K562 (cell line): ENCODE measurements around the gene ALPK1. TPM values are rescaled to one million over a fixed set of nuclear protein-coding genes. Genes with fewer than 3 reads are reported as not detected.

Experiments
- ATAC-seq: fragments of 200-7000 bp; cut with Tn5 transposase; 3 replicates; pipeline ENCODE4 v1.9.1; 2020; ENCODE audit warnings: moderate library complexity
- BruUV-seq: library from RNA; stranded (reverse); fragments of 400-500 nt; replicated peaks from 2 replicates; lab custom pipeline; 2021; lab: Mats Ljungman, UMichigan
- CTCF ChIA-PET: fragments of 300-600 bp; formaldehyde crosslinking; extraction: SDS; loops from one replicate; lab custom pipeline; 2021; ENCODE audit warnings: low intra/inter-chr PET ratio; lab: Yijun Ruan, JAX
- POLR2A ChIA-PET: fragments of 300-600, 350-650 bp; sonication (Branson Sonifier 250); formaldehyde crosslinking; extraction: SDS; loops from one replicate; lab custom pipeline; 2021; ENCODE audit warnings: antibody characterized with exemption, inconsistent platforms; lab: Yijun Ruan, JAX
- DNase-seq, 4 experiments: peaks; one replicate each; pipeline versions ENCODE4 v3.0.0 to v3.0.0-alpha.2; 2011 to 2018; ENCODE audit warnings: low spot score in 3 of 4, mixed read lengths in 3 of 4; ENCODE audit errors: extremely low read depth in 1 of 4
- FAIRE-seq: peaks from 2 replicates; lab custom pipeline; 2011; peaks lifted over from hg19 to GRCh38; lab: Jason Lieb, UNC
- H2AFZ ChIP-seq: 2 replicates; pipeline ENCODE4 v1.6.0; 2011; ENCODE audit warnings: low read depth, low read length, control low read depth, inconsistent platforms
- H3K27ac ChIP-seq: fragments of 200-600 bp; 3 replicates; pipeline ENCODE4 v1.8.0; 2011; ENCODE audit warnings: low read depth, mild to moderate bottlenecking, control low read depth, inconsistent platforms, low read length, moderate library complexity, mixed read lengths; ENCODE audit errors: extremely low read depth
- H3K27me3 ChIP-seq, 2 experiments: fragments of 300-600 bp in 1 of 2; 2 replicates in 1 of 2; 3 replicates in 1 of 2; pipeline versions ENCODE4 v1.6.0 to v1.8.0; 2011; ENCODE audit warnings: inconsistent platforms in 2 of 2, low read length in 2 of 2, mild to moderate bottlenecking in 1 of 2, mixed read lengths in 1 of 2, moderate library complexity in 1 of 2; ENCODE audit not compliant: control insufficient read depth in 2 of 2, insufficient read depth in 2 of 2
- H3K36me3 ChIP-seq: fragments of 300-600 bp; 3 replicates; pipeline ENCODE4 v1.8.0; 2011; ENCODE audit warnings: mild to moderate bottlenecking, low read length, inconsistent platforms; ENCODE audit not compliant: control insufficient read depth, insufficient read depth
- H3K4me1 ChIP-seq, 2 experiments: fragments of 200-600 bp in 1 of 2; replicated peaks in 1 of 2; 2 replicates in 1 of 2; 3 replicates in 1 of 2; pipeline versions ENCODE4 v1.5.1 to v1.8.0; 2011; ENCODE audit warnings: inconsistent platforms in 2 of 2, low read length in 2 of 2, mild to moderate bottlenecking in 1 of 2, mixed read lengths in 1 of 2, moderate library complexity in 1 of 2; ENCODE audit not compliant: control insufficient read depth in 2 of 2, insufficient read depth in 2 of 2
- H3K4me2 ChIP-seq: 2 replicates; pipeline ENCODE4 v1.6.1; 2011; ENCODE audit warnings: low read length, control low read depth, inconsistent platforms, mixed read lengths; ENCODE audit not compliant: insufficient read depth
- H3K4me3 ChIP-seq: fragments of 200-600 bp; sonication (generic), shearing (Covaris generic); 2 replicates; pipeline ENCODE4 v1.5.1; 2016; ENCODE audit warnings: control low read depth, inconsistent platforms
- H3K79me2 ChIP-seq: fragments of 200-600 bp; 3 replicates; pipeline ENCODE4 v1.8.0; 2011; ENCODE audit warnings: low read length, inconsistent platforms; ENCODE audit not compliant: control insufficient read depth, insufficient read depth
- H3K9ac ChIP-seq, 2 experiments: 2 replicates each; pipeline versions ENCODE4 v1.6.0 to v1.6.1; 2011; ENCODE audit warnings: low read depth in 2 of 2, low read length in 2 of 2, control low read depth in 1 of 2, inconsistent platforms in 1 of 2, mild to moderate bottlenecking in 1 of 2, mixed read lengths in 1 of 2; ENCODE audit not compliant: insufficient read depth in 1 of 2
- H3K9me1 ChIP-seq: one replicate; pipeline ENCODE4 v1.6.0; 2011; ENCODE audit warnings: inconsistent platforms, mild to moderate bottlenecking, low read length, moderate library complexity; ENCODE audit not compliant: control insufficient read depth, insufficient read depth
- H3K9me3 ChIP-seq: replicated peaks from 2 replicates; pipeline ENCODE4 v1.5.1; 2011; ENCODE audit warnings: low read depth, low read length, inconsistent platforms; ENCODE audit not compliant: control insufficient read depth, insufficient read depth
- H4K20me1 ChIP-seq: replicated peaks from 2 replicates; pipeline ENCODE4 v1.6.1; 2011; ENCODE audit warnings: low read length, inconsistent platforms, mixed read lengths; ENCODE audit not compliant: control insufficient read depth, insufficient read depth
- ARNT ChIP-seq, 2 experiments: fragments of 450-650 bp; IDR thresholded peaks; 2 replicates each; pipeline ENCODE4 v1.6.1; 2016; ENCODE audit warnings: mild to moderate bottlenecking in 1 of 2
- CBX2 ChIP-seq: fragments of 200-600 bp; sonication (generic); IDR thresholded peaks from one replicate; pipeline ENCODE4 v1.6.1; 2012; ENCODE audit warnings: mild to moderate bottlenecking, low read length, inconsistent platforms; ENCODE audit not compliant: insufficient read depth, poor library complexity, severe bottlenecking
- CCNT2 ChIP-seq: IDR thresholded peaks from 2 replicates; pipeline ENCODE4 v1.6.1; 2011; ENCODE audit warnings: borderline replicate concordance, low read depth, mild to moderate bottlenecking, moderate library complexity, mixed read lengths, low read length; ENCODE audit not compliant: insufficient read length; ENCODE audit errors: extremely low read depth
- CEBPG ChIP-seq, 3 experiments: fragments of 200-800 bp in 1 of 3; sonication (Bioruptor generic) in 1 of 3; sonication (generic) in 1 of 3; formaldehyde crosslinking in 1 of 3; IDR thresholded peaks in 2 of 3; conservative IDR thresholded peaks in 1 of 3; 2 replicates each; pipeline versions ENCODE4 v1.6.1 to v1.8.0; 2016 to 2022; ENCODE audit warnings: missing compliant biosample characterization in 2 of 3, missing genetic modification characterization in 2 of 3, mild to moderate bottlenecking in 1 of 3, missing genetic modification reagents in 1 of 3
- DDX20 ChIP-seq: fragments of 450-650 bp; IDR thresholded peaks from 2 replicates; pipeline ENCODE4 v1.6.1; 2016; ENCODE audit warnings: missing genetic modification characterization, low read depth, mild to moderate bottlenecking, missing compliant biosample characterization, moderate library complexity
- GTF2E2 ChIP-seq: fragments of 200-800 bp; sonication (Bioruptor generic); IDR thresholded peaks from 2 replicates; pipeline ENCODE4 v1.6.1; 2016; ENCODE audit warnings: missing genetic modification characterization, missing compliant biosample characterization
- HMG20B ChIP-seq: fragments of 250-450 bp; sonication (Bioruptor Pico); IDR thresholded peaks from 2 replicates; pipeline ENCODE4 v1.5.0; 2021; ENCODE audit warnings: mild to moderate bottlenecking
- KLF10 ChIP-seq: fragments of 250-450 bp; sonication (Bioruptor Pico); IDR thresholded peaks from 2 replicates; pipeline ENCODE4 v1.6.1; 2021; ENCODE audit warnings: matching md5 sums
- MAX ChIP-seq: sonication (generic); formaldehyde crosslinking; IDR thresholded peaks from 2 replicates; pipeline ENCODE4 v1.9.0; 2022; ENCODE audit warnings: mild to moderate bottlenecking, missing genetic modification reagents
- RBM39 ChIP-seq: fragments of 200-400 bp; formaldehyde crosslinking; optimal IDR thresholded peaks from 2 replicates; pipeline ENCODE3; 2018; ENCODE audit warnings: low read depth, low read length
- RFX5 ChIP-seq: IDR thresholded peaks from 2 replicates; pipeline ENCODE4 v1.6.1; 2011; ENCODE audit warnings: low read depth, mild to moderate bottlenecking, improper control_type of control experiment, low read length
- SMAD3 ChIP-seq: fragments of 450-650 bp; formaldehyde crosslinking; conservative IDR thresholded peaks from 2 replicates; pipeline ENCODE4 v1.4.0; 2020; ENCODE audit warnings: mild to moderate bottlenecking
- TCF3 ChIP-seq: sonication (generic); formaldehyde crosslinking; IDR thresholded peaks from 2 replicates; pipeline ENCODE4 v1.4.0; 2020; ENCODE audit warnings: mild to moderate bottlenecking, missing genetic modification reagents
- TRIM28 ChIP-seq: fragments of 450-650 bp; IDR thresholded peaks from 2 replicates; pipeline ENCODE4 v1.6.1; 2017
- ZBTB7A ChIP-seq: IDR thresholded peaks from 2 replicates; pipeline ENCODE4 v1.6.1; 2011; ENCODE audit warnings: low read depth, mild to moderate bottlenecking, low read length, moderate library complexity, borderline replicate concordance; ENCODE audit not compliant: control insufficient read depth
- ZNF41 ChIP-seq: fragments of 250-450 bp; sonication (Bioruptor Pico); conservative IDR thresholded peaks from 2 replicates; pipeline ENCODE4 v1.4.0; 2020; ENCODE audit warnings: mild to moderate bottlenecking
- ZSCAN29 ChIP-seq: fragments of 450-650 bp; IDR thresholded peaks from 2 replicates; pipeline ENCODE4 v1.6.1; 2017
- WGBS: fragments of 100-300 bp; shearing (Covaris generic); methylation state at CpG from one replicate; pipeline ENCODE4 v1.1.6; 2016; ENCODE audit warnings: low coverage, mixed read lengths; ENCODE audit not compliant: insufficient coverage; ENCODE audit errors: missing lambda C conversion rate; 5-methylcytosine and 5-hydroxymethylcytosine counted together
- in situ Hi-C: fragments of 300-500 bp; cut with MboI; formaldehyde crosslinking; loops from 4 replicates; pipeline ENCODE4 v1.15.0; 2018; ENCODE audit warnings: inconsistent platforms, mixed read lengths
- intact Hi-C: fragments of 100-400 bp; cut with micrococcal nuclease; formaldehyde crosslinking; loops from 2 replicates; pipeline ENCODE4 v1.14.2; 2022
- polyA plus RNA-seq, 8 experiments: library from polyadenylated mRNA; depleted of rRNA in 4 of 8; stranded (reverse) in 5 of 8; unstranded in 3 of 8; fragments of >200 nt; fragmentation: Nextera tagmentation in 2 of 8; fragmentation: Illumina TruSeq in 1 of 8; extraction: Ambion mirVana in 2 of 8; extraction: Trizol in 1 of 8; gene quantifications; 2 replicates each; pipeline versions ENCODE4 v1.2.1 to v1.2.3, GENCODE V29; 2011 to 2014; ENCODE audit warnings: inconsistent platforms in 1 of 8, missing spikeins in 1 of 8
- total RNA-seq, 7 experiments: library from RNA; depleted of rRNA in 6 of 7; stranded (reverse); fragments of >200 nt in 6 of 7; fragmentation: Illumina TruSeq in 2 of 7; extraction: Trizol in 2 of 7; gene quantifications; 2 replicates each; pipeline versions ENCODE4 v1.2.1 to v1.2.3, GENCODE V29; 2011 to 2021; ENCODE audit warnings: low replicate concordance in 1 of 7
- TF ChIP-seq, protein P1 (sequence below): IDR thresholded peaks from 3 replicates; pipeline ENCODE4 v1.6.1; 2011; ENCODE audit warnings: borderline replicate concordance, mild to moderate bottlenecking; ENCODE audit not compliant: insufficient read length, insufficient read depth

ALPK1 gene
- total and polyA plus RNA-seq, 9 of the 15 experiments (the other 6 are each of a cell fraction or from before 2014, with no cell fraction given): 2.3 to 6.9 (median 4.6) TPM

DNA sequence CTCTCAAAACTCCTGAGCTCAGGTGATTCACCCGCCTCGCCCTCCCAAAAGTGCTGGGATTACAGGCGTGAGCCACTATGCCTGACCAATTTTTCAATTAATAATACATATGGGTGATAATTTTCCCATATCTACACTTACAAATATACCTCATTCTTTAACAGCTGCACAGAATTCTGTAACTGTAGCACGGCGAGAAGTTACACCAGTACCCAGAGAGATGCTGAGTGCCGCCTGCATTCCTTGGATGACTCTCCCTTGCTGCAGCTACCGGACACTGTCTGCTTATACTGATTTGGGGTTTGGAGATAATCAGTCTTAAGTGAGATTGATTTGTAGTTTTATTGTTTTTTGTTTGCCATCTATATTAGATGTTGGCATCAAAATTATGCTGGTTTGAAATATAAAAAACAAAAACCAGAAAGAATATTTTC lies 17.3 kb upstream of the ALPK1 start:
- H3K4me3 ChIP-seq: no peak overlapping the region
- H3K36me3 ChIP-seq: peaks cover 11% of the 10 kb centered on the region; the same call in 2 of the 3 replicates
- no peak overlapping the region for H2AFZ ChIP-seq
- no TSS peak for BruUV-seq
- no peak overlapping the region for H3K27ac ChIP-seq
- intact Hi-C loops (no loop called here), in situ Hi-C loops (no loop called here)
- no peaks in the 10 kb centered on the region for H3K9me3 ChIP-seq
- H3K79me2 ChIP-seq: peaks cover 10% of the 10 kb centered on the region; the same call in 2 of the 3 replicates
- no peaks in the 10 kb centered on the region for H3K9me1 ChIP-seq
- no peak for TF ChIP-seq RFX5
- TF ChIP-seq ZNF41: no peak
- TF ChIP-seq ZBTB7A: no peak
- no peak for TF ChIP-seq TRIM28
- TF ChIP-seq, protein P1, sequence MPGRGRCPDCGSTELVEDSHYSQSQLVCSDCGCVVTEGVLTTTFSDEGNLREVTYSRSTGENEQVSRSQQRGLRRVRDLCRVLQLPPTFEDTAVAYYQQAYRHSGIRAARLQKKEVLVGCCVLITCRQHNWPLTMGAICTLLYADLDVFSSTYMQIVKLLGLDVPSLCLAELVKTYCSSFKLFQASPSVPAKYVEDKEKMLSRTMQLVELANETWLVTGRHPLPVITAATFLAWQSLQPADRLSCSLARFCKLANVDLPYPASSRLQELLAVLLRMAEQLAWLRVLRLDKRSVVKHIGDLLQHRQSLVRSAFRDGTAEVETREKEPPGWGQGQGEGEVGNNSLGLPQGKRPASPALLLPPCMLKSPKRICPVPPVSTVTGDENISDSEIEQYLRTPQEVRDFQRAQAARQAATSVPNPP: no peak
- no peak for TF ChIP-seq CBX2
- no peak for TF ChIP-seq MAX
- TF ChIP-seq CCNT2: no peak
- TF ChIP-seq RBM39: no peak
- no peak for TF ChIP-seq ZSCAN29
- no peak for TF ChIP-seq TCF3 (CRISPR knock-in tag)
- no peak for TF ChIP-seq KLF10 (CRISPR knock-in tag)
- TF ChIP-seq HMG20B (CRISPR knock-in tag): no peak
- TF ChIP-seq SMAD3 (CRISPR knock-in tag): no peak
- no peak for TF ChIP-seq CEBPG (CRISPR knock-in tag; IDR thresholded peaks at IDR 0.05)
- TF ChIP-seq CEBPG (tag; conservative IDR thresholded peaks at IDR 0.05 in 1 of 2, IDR thresholded peaks at IDR 0.05 in 1 of 2): no peak
- TF ChIP-seq GTF2E2 (tag): no peak
- no peak for TF ChIP-seq ARNT (IDR thresholded peaks at IDR 0.05)
- TF ChIP-seq DDX20: no peak
- H4K20me1 ChIP-seq: peaks cover 4% of the 10 kb centered on the region; the same call in 1 of the 2 replicates
- no peak for ATAC-seq
- H3K4me1 ChIP-seq: 0 out of 5 replicates have a peak, but pooled peaks cover 0 to 7% of the 10 kb centered on the region in 2 experiments
- no peaks in the 10 kb centered on the region for H3K27me3 ChIP-seq
- H3K4me2 ChIP-seq: no peak overlapping the region
- ChIA-PET POLR2A (no interaction called here), CTCF (no interaction called here)
- no peak overlapping the region for H3K9ac ChIP-seq
- no peak for FAIRE-seq
- WGBS: 90% methylated on average over 7 of the region's 7 CpGs
- no peak for DNase-seq
